ELR (cell line): ENCODE measurements around the gene RNF144A.

Source experiments
- DNase-seq: peaks from one replicate; pipeline ENCODE4 v3.0.0-alpha.2; 2015; ENCODE audit warnings: low read depth

The RNF144A gene

DNA sequence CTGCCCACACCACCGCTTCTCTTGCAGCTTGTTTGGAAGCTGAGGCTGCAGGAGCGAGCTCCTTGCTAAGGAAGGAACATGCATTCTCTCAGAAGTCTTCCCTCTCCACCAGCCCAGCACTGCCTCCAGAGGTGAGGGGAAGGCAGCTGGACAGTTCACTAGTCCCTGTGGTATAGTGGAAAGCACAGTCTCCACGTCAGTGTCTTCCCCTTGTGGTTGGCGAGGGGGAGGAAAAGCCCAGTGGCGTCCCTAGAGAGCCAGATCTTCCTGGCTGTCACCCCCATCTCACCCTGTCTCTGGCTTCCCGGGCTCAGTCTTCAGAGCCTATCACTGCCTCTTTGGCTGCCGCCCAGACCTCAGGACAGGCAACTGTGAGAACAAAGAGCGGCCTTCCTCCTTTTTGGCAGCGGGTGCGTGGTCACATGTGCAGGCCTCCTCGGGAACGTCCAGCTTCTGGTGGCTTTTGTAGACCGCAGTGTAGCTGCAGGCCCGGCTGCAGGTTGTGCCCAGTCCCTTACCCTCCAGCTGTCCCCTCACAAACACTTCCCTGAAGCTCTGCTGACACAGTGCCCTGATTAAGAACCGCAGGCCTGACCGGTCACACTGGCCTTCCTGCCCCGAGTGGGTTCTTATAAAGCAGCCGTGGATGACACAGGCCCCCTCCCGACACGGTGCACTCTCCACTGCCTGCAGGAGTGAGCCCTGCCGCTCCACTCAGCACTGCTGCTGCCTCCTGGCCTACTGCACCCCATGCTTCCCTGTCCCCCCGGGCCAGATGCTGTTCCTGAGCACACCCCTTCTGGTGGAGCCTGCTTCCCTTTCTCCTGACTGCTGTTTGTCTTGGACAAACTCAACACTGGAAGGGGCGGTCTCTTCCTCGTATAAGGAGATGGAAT, 90.9 kb downstream of the RNF144A start:
- no peak for DNase-seq

DNA sequence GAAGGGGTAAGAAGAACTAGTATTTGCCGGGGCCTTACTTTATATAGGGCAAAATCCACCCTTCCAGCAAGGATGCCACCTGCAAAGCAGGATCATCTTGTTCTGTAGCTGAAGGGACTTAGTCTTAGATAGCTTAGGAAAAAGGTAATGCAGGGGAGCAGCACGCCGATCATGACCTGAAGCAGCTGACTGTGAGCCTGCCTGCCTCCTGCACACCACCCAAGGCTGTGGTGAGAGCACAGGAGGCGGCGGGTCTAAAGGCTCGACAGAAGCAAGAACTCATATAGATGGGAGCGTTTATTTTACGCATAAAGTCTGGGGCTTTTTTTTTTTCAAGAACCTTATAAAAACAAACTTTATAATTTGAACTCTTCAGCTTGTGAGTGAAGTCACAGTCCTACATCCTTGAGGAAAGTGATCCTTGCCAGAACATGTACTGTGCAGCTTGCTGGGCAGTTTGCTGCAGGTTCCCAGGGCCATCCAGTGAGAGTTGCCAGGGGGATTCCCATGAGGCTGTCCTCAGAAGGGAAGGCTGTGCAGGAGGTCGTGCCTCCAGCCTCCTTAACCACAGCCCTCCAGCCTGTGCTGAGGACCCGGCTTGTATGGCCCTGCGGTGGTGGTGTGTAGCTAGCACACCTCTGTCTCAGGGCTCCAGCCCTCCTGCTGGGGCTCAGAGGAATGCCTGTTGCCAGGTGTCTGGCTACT, 92.1 kb downstream of the RNF144A start:
- DNase-seq, result no peak

DNA sequence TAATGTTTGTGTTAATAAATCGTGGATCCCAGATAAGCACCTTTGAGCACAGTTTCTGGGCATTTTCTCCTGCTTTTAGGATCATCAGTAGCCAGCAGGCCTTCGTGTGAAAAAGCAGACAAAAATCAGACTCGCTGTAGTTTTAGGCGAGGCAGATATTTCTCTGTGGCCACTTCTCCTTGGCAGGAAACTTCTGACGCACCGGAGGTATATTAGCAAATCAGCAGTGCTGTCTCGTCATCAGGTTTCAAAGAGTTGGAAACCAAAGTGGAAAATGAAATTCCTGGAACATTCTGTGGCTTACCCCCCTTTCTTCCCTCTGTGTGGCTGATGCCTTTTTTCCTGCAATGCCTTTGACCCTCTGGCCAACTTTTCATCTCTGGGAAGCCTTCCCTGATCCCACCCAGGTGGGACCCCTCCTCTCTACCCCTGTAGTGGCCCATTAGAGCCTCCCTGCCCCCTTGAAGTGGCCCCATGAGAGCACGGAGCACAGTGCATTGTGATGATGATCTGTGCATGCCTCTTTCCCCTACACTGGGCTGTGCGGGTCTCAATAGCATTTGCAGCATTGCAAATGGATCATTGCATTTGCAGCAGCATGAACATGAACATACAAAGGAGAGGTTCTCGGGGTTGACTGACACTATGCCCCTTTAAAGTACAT, 93.3 kb downstream of the RNF144A start:
- DNase-seq, result no peak

DNA sequence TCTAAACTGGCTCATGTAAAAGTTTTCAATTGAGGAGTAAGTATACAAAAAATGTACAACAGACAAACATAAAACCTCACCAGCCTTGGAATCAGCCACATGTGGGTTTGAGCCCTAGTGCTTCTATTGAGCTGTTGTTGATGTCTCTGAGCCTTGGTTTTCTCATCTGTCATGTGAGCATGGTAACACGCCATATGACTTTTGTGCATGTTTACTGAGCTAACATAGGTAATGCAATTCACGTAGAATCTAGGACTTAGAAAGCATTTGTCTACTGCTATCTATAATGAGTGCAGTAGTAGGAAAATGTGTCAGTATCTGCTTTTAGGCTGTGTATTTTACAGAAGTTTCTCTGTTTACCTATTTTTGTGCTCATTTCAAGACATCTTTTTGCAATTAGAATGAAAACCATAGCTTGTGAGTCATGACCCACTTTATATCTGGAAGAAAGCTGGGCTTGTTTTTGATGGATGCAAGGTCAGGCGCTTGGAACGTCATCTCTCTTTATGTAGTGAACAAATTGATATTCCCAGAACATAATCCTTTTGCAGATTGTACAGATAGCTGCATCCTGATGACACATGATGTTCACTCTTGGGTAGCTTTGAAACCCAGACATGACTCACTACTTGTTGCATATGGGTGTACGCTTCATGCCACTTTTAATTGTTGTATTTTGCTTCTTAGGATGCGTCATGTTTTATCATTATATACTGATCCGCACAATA, 94.3 kb downstream of the RNF144A start:
- DNase-seq, result peak; percentile 8

DNA sequence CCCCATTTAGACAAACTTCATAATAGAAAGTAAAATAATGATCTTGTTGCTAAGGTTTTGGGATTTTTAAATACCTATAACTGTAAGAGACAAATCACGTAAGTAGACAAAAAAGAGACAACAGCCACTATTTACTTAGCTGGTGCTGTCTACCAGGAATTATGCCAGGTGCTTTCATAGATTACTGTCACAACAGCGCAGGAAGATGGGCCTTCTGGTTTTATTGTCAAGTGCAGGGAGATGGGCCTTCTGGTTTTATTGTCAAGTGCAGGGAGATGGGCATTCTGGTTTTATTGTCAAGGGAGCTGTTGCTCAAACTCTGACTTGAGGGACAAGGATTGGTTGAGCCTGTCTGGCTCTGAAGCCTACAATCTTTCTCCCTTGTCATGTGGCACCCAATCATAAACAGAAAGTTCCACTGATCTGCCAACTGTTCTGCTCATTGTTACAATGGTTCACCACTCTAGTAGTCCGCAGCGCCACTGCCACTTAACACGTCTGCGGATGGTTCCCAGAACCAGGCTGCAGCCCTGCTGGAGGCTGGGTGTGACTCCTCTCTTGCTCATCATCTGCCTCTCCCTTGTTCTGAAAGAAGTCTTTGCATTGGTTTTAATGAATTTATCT, 95.0 kb downstream of the RNF144A start:
- no peak for DNase-seq

DNA sequence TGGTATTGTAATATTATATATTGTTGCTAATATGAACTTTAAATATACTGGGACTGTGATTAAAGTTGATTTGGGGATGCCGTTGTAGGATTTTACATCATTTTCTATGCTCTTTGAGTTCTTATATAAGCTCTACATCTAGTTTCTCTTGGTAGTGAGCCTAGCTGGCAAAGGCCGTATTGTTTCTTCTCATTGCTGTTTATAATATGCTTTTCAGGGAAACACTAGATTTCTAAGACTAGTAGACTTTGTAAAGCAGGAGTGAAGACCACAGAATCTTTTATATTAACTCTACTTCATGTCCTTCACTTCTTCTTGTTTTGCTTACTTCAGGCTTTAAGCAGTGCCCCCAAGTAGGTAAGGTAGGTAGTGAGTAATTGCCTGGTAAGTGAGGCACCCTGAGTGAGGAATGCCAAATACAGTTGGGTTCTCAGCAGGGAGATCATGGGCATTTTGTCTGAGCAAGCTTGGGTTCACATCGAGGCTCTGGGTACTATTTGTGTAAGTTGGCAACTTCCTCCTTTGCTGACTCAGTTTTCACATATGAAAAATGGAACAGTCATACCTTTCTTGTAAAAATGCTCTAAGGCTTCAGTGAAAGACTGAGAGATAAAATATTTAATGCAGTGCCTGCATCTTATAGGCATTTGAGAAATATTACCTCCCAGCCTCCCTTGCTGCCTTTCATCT, 96.4 kb downstream of the RNF144A start:
- DNase-seq, result no peak

DNA sequence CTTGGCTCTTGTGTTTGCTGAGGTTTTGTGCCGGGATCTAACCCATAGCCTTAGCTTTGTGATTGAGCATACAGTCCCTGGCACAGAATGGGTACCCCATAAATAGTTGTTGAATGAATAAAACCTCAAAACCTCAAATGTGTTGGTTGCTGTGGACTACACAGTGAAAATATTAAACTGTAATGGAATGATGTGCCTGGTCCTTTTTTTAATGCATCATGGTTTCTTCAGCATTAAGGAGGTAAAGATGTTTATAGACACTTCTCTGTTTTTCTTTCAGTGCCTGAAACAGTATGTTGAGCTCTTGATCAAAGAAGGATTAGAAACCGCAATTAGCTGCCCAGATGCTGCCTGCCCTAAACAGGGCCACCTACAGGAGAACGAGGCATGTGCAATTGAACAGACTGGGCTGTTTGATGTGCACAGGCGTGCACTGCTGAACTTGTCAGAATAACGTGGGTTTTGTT, 97.0 kb downstream of the RNF144A start:
- no peak for DNase-seq

DNA sequence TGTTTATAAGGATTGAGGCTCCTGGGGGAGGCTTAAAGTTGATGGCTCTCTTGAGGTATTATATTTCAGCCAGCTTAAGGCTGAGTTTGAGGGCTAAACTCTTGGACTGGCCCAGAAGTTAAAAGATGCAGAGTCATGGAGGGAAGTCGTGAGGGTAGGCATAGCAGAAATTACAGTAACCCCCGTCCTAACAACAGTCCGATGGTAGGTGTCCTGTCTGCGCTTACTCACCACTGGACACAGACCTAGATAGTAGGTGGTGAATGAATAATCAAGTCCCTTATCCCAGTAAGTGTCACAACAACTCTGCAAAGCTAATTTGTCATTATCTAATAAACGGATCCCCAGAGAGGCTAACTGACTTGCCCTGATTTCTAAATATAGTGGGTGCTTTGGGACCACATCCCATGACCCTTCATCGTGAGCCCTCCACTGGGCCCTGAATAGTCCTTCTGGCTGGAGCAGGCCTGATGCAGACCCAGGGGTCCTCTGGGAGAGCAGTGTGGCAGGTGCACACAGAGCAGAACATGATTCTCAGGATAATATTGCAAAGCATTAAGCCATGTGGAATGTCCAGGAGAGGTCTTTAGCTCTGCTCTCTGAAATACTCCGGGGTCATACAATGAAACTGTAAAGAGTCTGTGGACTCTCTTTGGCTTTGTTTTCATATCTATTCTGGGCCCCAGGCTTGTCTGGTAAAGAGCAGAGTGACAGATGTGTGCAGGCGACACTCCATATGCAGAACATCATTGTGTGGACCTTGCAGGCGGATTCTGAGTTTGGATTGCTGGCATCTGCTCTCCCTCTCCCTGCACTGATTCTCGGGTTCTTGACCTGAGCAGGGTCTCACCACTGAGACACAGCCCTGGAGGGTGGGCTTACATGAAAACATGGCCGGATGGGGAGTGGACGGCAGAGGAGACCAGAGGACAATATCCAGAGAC, 98.1 kb downstream of the RNF144A start:
- DNase-seq, result no peak

DNA sequence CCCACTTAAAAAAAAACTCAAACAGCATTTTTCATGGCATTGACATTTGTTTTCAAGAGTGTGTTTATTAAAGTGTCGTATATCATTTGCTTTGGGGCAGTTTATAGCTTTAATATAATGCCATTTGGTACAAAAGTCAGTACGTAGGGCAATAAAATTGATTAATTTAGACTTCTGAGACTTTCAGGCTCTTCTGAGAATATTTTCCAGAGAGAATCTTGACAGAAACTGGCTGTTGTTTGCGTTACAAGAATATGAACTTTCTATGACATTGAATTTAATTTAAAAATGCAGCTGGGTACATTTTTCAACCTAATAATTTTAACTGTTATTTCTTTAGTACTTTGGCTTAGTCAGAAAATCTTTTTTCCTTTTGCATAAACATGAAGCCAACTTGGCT, 98.9 kb downstream of the RNF144A start:
- DNase-seq, result no peak

DNA sequence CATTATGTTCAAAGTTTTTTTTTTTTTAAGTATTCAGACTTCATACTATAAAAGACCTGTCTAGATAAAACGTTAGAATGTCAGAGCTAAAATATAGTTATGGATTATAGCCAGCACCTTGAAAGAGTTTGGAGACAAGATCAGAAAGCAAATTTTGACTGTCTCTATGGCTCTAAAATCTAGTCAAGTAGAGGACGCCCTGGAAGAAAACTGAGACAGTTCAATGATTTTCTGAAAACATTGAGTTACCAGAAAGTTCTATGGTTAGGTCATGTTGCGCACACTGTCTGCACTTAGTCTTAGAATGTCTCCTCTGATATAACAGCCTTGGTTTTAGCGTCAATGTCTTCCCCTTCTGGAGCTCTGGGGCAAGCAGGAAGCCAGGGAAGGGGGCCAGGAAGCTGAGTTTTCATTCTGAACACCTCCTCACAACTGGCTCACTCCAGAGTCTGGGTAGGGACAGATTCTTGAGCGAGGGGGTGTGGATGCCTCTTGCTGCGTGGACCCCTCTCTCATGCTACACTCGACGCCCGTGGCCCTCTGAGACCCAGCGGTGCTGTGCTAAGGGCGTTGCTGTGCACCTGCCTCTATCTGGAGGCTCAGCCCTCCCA, 99.5 kb downstream of the RNF144A start:
- DNase-seq, result no peak

DNA sequence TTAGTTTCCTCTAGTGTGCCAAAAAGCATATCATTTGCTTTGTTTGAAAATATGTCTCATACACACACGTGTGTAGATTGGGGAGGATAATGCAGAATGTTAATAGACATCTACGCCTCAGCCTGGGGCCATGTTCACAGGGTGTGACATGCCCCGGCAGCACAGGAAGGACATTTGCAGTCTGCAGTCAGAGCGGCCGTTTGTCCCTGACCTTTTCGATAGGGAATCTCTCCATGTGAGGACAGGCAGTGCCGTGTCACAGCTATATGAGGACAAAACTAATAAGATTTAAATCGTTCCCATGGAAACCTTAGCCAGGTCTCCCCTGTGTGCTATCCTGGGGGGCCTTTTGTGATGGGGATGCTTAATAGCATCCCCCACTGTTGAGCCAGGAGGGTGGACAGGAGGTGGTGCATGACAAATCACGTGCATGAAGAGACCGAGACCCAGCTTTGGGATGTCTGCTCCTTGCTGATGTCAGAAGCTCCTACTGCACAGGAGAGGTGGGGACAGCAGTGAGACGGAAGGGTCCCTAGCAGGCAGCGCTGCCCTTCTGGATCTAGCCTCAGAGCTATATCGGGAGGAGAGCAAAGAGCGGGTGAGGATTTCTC, 100.6 kb downstream of the RNF144A start:
- no peak for DNase-seq

DNA sequence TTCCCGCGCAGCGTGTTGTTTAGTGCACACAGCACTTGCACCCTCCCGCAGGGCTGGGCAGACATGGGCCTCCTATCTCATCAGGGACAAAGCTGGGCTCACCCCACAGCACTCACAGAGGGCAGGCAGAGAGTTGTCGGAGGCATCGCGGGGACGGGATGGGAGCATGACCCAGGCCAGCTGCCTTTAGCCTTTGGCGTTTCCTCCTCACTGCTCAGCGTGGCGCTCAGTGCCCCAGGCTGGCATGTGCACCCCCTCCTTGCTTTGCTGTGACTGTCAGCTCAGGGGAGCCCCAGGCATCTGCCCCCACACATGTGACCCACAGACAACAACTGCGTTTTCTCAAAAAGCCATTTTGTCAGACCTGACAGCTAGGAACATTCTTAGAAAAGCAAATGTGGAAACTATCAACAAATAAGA, 101.1 kb downstream of the RNF144A start:
- no peak for DNase-seq

DNA sequence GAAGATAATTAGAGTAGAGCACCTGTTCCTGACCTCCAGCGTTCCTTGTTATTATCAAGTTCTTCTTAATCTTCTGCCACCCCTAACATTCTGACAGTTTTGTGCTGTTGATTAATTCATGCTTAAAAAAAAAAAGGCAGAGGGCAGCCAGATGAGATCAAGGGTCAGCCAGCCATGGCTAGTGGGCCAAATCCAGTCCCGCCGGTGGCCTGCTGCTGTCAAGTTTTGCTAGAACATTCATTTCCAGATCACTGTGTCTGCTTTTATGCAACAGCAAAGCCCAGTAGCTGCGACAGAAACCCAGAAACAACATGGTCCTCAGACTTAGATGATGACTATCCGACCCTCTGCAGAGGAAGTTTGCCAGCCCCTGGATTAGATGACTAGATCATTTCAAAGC, 101.6 kb downstream of the RNF144A start:
- DNase-seq, result no peak

DNA sequence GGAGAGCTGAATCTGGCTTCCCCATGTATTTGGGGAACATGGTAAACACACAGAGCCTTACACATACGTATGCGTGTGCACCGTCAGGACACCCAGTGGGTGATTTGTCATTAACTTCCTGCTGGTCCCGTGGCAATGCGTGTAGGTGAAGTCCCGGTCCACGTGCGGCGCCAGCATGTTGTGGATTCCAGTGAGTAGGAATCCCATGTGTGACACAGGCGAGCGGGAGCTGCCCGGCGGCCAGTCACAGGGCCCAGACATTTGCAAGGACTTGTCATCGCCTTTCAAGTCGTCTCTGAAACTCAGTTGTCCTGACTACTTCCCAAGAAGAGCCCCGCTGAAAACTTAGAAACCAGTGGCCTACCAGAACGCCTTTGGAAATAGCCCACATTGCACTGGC, 102.0 kb downstream of the RNF144A start:
- no peak for DNase-seq

DNA sequence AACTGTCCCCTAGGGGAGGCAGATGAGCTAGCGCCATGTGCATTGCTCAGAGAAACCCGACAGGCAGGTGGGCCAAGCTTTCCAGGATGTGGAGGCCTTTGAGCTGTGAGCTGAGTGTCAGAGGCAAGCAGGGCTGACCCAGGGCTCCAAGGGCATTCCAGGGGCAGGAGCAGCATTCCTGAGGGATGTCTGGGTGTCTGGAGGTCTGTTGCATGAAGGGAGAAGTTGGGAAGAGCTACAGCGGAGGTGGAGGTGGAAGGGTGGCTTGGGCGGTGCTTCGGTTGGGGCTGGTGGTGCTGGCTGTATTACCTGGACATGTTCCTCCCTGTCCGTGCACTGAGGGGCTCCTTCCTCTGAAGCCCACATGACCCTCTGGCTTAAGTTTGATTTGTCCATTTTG, 102.8 kb downstream of the RNF144A start:
- DNase-seq, result no peak

DNA sequence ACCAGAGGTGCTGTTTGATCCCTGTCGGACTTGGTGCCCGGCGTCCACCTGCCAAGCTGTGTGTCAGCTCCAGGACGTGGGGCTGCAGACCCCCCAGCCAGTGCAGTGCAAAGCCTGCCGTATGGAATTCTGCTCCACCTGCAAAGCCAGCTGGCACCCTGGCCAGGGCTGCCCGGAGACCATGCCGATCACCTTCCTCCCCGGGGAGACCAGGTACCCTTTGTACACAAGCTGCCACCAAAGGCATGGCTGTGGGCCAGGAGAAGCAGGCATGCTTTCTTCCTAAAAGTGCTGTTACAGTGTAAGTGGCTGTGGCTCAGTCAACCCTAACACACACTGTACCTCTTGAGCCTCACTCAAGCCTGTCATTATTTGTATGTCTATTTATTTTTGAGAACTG, 103.3 kb downstream of the RNF144A start:
- no peak for DNase-seq

DNA sequence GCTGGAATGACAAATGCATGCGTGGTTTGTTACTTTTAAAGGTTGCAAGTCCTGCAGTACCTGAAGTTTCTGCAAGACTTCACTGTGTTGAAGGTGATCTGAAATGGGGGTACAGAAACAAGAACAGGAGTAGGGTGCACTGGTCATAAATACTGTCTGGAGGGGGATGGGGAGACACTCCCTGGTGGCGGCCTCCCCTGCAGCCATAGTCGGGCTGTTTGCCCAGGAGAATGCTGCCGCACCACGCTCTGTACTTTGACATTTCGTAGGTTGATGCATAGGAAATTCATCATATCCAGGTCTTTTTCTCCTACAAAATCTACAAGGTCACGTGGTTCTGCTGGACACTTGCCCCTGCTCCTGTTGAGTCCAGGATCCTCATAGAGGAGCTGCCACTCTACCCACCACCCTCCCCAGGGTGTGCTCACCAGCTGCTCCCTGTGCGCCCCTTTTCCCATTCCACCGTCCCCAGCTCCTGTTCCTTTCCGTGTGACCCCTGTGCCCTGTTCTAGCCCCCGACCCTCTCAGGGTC, 103.8 kb downstream of the RNF144A start:
- DNase-seq, result no peak

DNA sequence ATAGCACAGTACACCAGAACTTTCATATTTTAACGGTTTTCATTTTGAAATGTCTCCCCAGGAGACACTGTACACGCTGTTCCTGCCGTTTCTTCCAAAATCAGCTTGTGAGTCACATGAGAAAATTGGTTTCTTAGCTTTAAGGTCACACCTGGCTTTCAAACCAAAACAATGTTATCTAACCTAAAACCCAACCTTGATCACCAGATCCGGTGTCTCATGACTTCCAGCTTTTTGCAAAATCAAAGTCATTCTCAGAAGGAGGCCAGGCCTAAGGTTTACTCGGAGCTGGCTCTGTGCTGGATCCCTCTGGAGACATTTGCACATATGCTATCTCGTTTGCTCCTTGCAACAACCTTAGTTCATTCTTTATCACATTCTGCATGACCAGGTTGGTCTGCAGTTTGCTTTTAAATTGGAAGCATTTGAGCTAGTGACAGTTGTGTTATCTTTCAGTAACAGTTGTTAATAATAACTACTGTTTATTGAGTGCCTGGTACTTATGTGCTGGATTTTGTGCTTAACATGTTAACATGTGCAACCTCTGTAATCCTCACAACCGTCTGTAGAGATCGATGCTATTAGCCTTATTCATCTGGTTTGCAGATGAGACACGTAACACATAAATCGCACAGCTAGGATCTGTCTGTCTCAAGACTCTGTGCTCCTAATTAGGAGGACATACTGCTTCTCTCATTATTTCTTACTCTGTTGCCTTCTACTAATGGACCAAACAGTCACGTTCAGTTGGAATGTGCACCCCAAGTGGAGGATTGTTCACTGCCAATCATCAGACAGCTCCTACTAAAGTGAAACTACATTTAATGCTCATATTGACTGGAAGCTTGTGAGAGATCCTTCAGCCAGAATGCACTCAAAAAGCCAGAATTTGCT, 105.5 kb downstream of the RNF144A start:
- no peak for DNase-seq
